Stimulated activated CD8-positive, alpha-beta memory T cell treated with anti-CD3 and anti-CD28 coated beads, Interleukin-15, amount 100 ng/mL, for 24 hours (primary cell): ENCODE measurements around the gene FBN1.

Experiments used
- DNase-seq: peaks from one replicate; pipeline ENCODE4 v3.0.0-alpha.2; 2020; ENCODE audit warnings: low read depth

FBN1 gene

GRCh38 chr15:48514103-48514816, 131.2 kb downstream of the FBN1 start:
- DNase-seq = no peak

- no peak for DNase-seq
Measured at GRCh38 chr15:48510976-48511375, 134.5 kb downstream of the FBN1 start.

GRCh38 chr15:48507416-48508065, 138.0 kb downstream of the FBN1 start:
- DNase-seq = no peak

- no peak for DNase-seq
Measured at GRCh38 chr15:48505067-48505466, 140.4 kb downstream of the FBN1 start.

GRCh38 chr15:48501208-48501607, 144.3 kb downstream of the FBN1 start:
- no peak for DNase-seq

GRCh38 chr15:48500595-48500994, 144.9 kb downstream of the FBN1 start:
- DNase-seq = no peak

- DNase-seq = no peak
Measured at GRCh38 chr15:48499978-48500377, 145.5 kb downstream of the FBN1 start.

- no peak for DNase-seq
Measured at GRCh38 chr15:48498828-48499227, 146.7 kb downstream of the FBN1 start.

- DNase-seq = no peak
Measured at GRCh38 chr15:48494631-48495030, 150.9 kb downstream of the FBN1 start.

- no peak for DNase-seq
Measured at GRCh38 chr15:48493763-48494225, 151.7 kb downstream of the FBN1 start.

- DNase-seq = no peak
Measured at GRCh38 chr15:48493084-48493762, 152.3 kb downstream of the FBN1 start.

- no peak for DNase-seq
Measured at GRCh38 chr15:48486228-48486627, 159.3 kb downstream of the FBN1 start.

GRCh38 chr15:48481802-48482201, 163.7 kb downstream of the FBN1 start:
- no peak for DNase-seq

GRCh38 chr15:48479751-48480150, 165.8 kb downstream of the FBN1 start:
- DNase-seq = no peak

GRCh38 chr15:48478581-48478980, 166.9 kb downstream of the FBN1 start:
- no peak for DNase-seq

GRCh38 chr15:48477795-48478360, 167.6 kb downstream of the FBN1 start:
- DNase-seq = no peak

GRCh38 chr15:48475600-48476395, 169.7 kb downstream of the FBN1 start:
- no peak for DNase-seq

GRCh38 chr15:48473667-48474066, 171.8 kb downstream of the FBN1 start:
- DNase-seq = no peak

GRCh38 chr15:48472756-48473155, 172.8 kb downstream of the FBN1 start:
- DNase-seq = no peak

GRCh38 chr15:48471073-48471472, 174.4 kb downstream of the FBN1 start:
- DNase-seq = no peak

- DNase-seq = no peak
Measured at GRCh38 chr15:48470096-48470495, 175.4 kb downstream of the FBN1 start.

GRCh38 chr15:48469681-48470080, 175.8 kb downstream of the FBN1 start:
- no peak for DNase-seq
